Jurkat, Clone E6-1 (cell line): ENCODE data around the gene NDUFS1. TPM values are rescaled to one million over a fixed set of nuclear protein-coding genes. Genes with fewer than 3 reads are reported as not detected.
"Not testable (repeated sequence)": the region's sequence is repeated elsewhere in the genome, so short reads cannot be mapped to it uniquely, and the experiment has no call there.

Source experiments
- DNase-seq: peaks from one replicate; pipeline ENCODE4 v3.0.0-alpha.2; 2011; ENCODE audit warnings: low read depth, low spot score
- H3K4me3 ChIP-seq: 2 replicates; pipeline ENCODE4 v1.5.1; 2011; ENCODE audit warnings: mild to moderate bottlenecking, low read length, control low read depth, moderate library complexity
- polyA plus RNA-seq: library from polyadenylated mRNA; unstranded; fragments of >200 nt; gene quantifications from one replicate; pipeline ENCODE4 v1.2.1, GENCODE V29; 2012; ENCODE audit warnings: missing spikeins; ENCODE audit not compliant: insufficient read length, insufficient read depth

NDUFS1 gene
- 86.5 TPM for polyA plus RNA-seq

- peak within 1 kb of the TSS; percentile 100 for H3K4me3 ChIP-seq
- peak; percentile 98 for DNase-seq
These were observed at the start of gene NDUFS1, which contains the start of gene EEF1B2 for GRCh38 chr2:206159346-206160124. Gene NDUFS1 (minus strand): TSS chr2:206159444. CDS start chr2:206153678, 5,766 bp downstream. Gene EEF1B2 (plus strand): TSS chr2:206159895. CDS start chr2:206159980, 85 bp downstream.

DNA sequence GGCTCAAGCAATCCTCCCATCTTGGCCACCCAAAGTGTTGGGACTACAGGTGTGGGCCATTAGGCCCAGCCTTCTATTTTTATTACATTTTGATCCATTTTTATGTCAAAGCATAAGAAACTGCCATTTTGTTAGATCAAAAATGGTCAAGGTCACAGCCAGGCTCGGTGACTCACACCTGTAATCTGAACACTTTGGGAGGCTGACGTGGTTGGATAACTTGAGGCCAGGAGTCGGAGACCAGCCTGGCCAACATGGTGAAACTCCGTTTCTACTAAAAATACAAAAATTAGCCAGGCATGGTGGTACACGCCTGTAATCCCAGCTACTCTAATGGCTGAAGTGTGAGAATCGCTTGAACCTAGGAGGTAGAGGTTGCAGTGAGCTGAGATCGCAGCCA lies 49.7 kb upstream of the NDUFS1 start:
- no peak for DNase-seq
- no peak overlapping the region for H3K4me3 ChIP-seq

GRCh38 chr2:206207316-206207715 lies 48.1 kb upstream of the NDUFS1 start:
- not testable (repeated sequence) for DNase-seq, H3K4me3 ChIP-seq

DNA sequence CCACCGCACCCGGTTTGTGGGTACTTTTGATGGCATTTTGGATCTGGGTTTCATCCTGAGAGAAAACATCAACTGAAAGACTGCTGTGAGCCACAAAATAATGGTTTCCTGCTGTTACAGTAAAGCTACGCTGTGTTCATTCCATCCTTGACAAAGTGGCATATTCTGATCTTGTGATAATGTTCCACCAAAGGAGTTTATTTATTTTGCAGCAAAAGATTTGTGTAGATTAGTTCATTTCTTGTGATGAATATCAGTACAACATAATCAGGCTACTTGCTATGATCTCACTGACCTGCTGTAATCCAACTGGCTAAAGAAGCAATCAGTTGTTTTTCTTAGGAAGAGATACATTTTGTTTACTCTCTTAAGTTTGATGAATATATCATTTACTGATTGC lies 45.5 kb upstream of the NDUFS1 start:
- peak; percentile 63 for DNase-seq

GRCh38 chr2:206203331-206203730 lies 44.1 kb upstream of the NDUFS1 start:
- no peak overlapping the region for H3K4me3 ChIP-seq
- DNase-seq: no peak

More for the DNA sequence above, 45.5 kb upstream of the NDUFS1 start:
- H3K4me3 ChIP-seq: no peak overlapping the region

DNA sequence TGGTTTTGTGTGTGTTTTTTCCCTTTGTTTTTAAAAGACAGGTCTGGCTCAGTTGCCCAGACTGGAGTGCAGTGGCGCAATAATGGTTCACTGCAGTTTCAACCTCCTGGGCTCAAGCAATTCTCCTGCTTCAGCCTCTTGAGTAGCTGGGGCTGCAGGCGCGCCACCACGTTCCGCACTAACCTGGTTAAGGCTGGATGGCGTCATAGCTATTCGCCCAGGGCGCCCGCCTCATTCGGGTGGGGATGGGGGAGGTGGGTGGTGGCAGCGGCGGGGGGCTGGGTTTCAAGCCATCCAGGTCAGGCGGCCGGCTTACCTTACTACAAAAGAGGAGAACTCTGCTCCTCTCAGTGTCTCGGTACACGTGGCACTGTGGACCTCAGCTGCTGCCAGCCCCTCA lies 43.2 kb upstream of the NDUFS1 start:
- H3K4me3 ChIP-seq: no peak overlapping the region
- DNase-seq: no peak

- DNase-seq: no peak
- H3K4me3 ChIP-seq: no peak overlapping the region
These were observed 42.0 kb upstream of the NDUFS1 start for GRCh38 chr2:206201075-206201848.

DNA sequence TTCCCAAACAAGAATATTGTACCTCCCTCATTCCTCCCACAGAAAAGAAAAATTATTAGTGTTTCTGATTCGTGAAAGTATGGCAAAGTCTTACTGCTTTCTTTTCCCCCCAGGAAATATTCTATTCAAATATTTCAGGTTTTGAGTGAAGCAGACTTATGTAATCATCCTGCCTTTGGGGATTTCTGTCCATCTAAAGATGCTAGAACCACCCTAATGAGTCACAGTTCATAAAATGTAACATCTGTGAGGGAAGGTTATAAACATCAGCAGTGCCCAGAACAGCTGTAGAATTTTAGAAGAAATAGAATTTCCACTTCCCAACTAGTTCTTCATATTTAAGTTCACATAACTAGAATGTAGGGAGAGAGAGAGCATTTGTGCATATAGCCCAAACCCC lies 39.4 kb upstream of the NDUFS1 start:
- DNase-seq: no peak
- no peak overlapping the region for H3K4me3 ChIP-seq

GRCh38 chr2:206193671-206194357 lies 34.6 kb upstream of the NDUFS1 start:
- no peak for DNase-seq
- no peak overlapping the region for H3K4me3 ChIP-seq

DNA sequence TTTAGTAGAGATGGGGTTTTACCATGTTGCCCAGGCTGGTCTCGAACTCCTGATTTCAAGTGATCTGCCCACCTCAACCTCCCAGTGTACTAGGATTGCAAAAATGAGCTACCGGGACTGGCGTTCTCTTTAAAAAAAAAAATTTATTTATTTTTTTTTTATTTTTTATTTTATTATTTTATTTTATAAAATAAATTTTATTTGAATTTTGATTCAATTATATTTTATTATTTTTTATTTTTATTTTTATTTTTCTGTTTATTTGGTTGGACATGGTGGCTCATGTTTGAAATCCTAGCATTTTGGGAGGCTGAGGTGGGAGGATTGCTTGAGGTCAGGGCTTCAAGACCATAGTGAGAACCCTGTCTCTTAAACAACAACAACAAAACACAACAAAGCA lies 32.9 kb upstream of the NDUFS1 start:
- H3K4me3 ChIP-seq: no peak overlapping the region
- DNase-seq: no peak

DNA sequence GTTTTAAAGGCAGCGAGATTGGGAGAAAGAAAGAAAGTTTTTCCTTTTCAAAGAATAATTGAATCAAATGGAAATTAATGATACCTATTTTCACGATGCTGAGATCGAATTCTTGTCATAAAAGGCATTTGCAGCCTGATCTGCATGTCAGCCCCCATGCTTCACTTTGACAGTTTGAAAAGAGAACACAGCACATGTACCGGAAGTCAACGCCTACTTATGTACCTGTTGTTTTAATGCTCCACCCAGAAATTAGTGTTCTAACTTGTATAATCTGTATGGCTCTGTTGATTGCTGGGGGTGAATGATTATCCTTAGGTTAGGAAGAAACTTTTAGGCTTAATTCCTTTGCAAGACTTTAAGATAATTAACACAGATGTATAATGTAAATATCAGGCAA lies 31.4 kb upstream of the NDUFS1 start:
- no peak overlapping the region for H3K4me3 ChIP-seq
- DNase-seq: no peak

DNA sequence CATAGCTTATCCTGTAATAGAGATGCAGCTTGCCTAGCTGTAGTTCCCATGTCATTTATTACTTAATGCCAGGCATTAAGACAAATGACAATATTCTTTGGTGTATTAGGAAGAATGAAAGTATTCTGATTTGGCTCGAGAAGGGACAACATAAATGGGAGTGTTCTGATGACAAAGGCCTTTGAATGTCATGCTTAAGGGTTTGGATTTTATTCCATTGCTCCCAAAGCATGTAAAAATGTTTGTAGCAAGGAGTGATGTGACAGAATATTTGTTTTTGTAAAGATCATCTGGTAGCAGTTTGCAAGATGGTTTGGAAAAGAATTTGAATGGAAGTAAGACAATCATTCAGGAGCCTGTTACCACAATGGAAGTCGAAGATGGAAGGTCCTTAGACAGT lies 30.9 kb upstream of the NDUFS1 start:
- H3K4me3 ChIP-seq: no peak overlapping the region
- no peak for DNase-seq

GRCh38 chr2:206189691-206190090 lies 30.4 kb upstream of the NDUFS1 start:
- H3K4me3 ChIP-seq: no peak overlapping the region
- DNase-seq: no peak

- DNase-seq, H3K4me3 ChIP-seq: not testable (repeated sequence)
These were observed 22.3 kb upstream of the NDUFS1 start for GRCh38 chr2:206181526-206181925.

DNA sequence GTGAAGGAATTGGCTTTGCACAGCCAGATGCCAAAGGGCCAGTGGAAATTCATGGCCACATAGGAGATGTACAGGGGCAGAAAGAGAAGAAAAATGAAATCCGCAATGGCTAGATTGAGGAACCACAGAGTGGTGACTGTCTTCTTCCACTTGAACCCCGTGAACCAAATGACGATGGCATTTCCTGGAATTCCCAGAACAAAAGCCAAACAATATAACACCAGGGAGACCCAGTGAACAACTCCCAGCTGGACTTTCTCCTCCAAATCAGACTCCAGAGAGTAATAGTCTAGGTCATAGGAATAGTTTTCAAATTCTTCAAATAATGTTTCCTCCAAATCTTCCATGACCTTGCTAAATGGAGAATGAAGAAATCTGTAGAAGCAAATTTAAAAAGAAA lies 17.7 kb upstream of the NDUFS1 start:
- no peak for DNase-seq
- no peak overlapping the region for H3K4me3 ChIP-seq

DNA sequence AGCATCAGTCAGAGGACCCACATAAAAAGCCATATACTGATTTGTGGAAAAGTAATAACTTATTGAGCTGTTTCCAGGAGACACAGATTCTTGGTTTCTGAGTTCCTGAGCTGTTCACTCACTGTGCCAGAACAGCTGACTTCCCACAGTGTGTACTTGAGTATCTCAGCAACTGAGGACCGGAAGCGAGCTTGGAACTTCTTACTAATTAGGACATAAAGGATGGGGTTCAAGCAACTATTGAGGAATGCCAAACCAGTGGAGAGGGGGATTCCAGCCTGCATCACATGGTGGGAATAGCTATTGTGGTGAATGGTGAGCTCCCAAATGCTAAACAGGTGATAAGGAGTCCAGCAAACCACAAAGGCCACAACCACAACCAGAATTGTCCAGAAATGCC lies 16.9 kb upstream of the NDUFS1 start:
- H3K4me3 ChIP-seq: no peak overlapping the region

GRCh38 chr2:206173147-206173546 lies 13.9 kb upstream of the NDUFS1 start:
- no peak overlapping the region for H3K4me3 ChIP-seq
- no peak for DNase-seq

More for the DNA sequence above, 16.9 kb upstream of the NDUFS1 start:
- no peak for DNase-seq

GRCh38 chr2:206171624-206172397 lies 12.6 kb upstream of the NDUFS1 start:
- H3K4me3 ChIP-seq, DNase-seq: not testable (repeated sequence)

DNA sequence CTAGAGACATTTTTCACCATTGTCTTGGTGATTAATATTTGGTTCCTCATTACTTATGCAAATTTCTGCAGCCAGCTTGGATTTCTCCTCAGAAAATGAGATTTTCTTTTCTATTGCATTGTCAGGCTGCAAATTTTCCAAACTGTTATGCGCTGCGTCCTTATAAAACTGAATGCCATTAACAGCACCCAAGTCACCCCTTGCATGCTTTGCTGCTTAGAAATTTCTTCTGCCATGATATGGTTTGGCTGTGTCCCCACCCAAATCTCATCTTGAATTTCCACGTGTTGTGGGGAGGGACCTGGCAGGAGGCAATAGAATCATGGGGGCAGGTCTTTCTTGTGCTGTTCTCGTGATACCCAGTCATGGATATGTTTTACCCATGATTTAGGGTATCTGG lies 9.0 kb upstream of the NDUFS1 start:
- DNase-seq, H3K4me3 ChIP-seq: not testable (repeated sequence)
